Measurements from ENCODE around the gene RPS15. TPM values are rescaled to one million over a fixed set of nuclear protein-coding genes. Genes with fewer than 3 reads are reported as not detected.
A peak's percentile ranks its signal among the peaks of the same experiment; 100 is the strongest.

The RPS15 gene
- total and polyA plus RNA-seq, 2 of the 13 experiments (the other 11 are each of a cell fraction or from before 2014, with no cell fraction given), result 695 to 1,411 TPM

- no peak for TF ChIP-seq ZBED4 (CRISPR knock-in tag; IDR thresholded peaks at IDR 0.05; ENCODE audit: borderline replicate concordance)
- TF ChIP-seq ZBTB49 (CRISPR knock-in tag; IDR thresholded peaks at IDR 0.05; ENCODE audit: borderline replicate concordance), result no peak
- TF ChIP-seq, protein P1, sequence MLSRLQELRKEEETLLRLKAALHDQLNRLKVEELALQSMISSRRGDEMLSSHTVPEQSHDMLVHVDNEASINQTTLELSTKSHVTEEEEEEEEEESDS (CRISPR knock-in tag; IDR thresholded peaks at IDR 0.05; ENCODE audit: borderline replicate concordance), result no peak
- TF ChIP-seq SKIL (CRISPR knock-in tag; IDR thresholded peaks at IDR 0.05; ENCODE audit: borderline replicate concordance), result no peak
- no peak for TF ChIP-seq HCFC1 (IDR thresholded peaks at IDR 0.05; ENCODE audit: low read depth, low read length)
- TF ChIP-seq ZSCAN31 (CRISPR knock-in tag; IDR thresholded peaks at IDR 0.05; ENCODE audit: low read depth), result peak; percentile 95
- TF ChIP-seq, protein P2, sequence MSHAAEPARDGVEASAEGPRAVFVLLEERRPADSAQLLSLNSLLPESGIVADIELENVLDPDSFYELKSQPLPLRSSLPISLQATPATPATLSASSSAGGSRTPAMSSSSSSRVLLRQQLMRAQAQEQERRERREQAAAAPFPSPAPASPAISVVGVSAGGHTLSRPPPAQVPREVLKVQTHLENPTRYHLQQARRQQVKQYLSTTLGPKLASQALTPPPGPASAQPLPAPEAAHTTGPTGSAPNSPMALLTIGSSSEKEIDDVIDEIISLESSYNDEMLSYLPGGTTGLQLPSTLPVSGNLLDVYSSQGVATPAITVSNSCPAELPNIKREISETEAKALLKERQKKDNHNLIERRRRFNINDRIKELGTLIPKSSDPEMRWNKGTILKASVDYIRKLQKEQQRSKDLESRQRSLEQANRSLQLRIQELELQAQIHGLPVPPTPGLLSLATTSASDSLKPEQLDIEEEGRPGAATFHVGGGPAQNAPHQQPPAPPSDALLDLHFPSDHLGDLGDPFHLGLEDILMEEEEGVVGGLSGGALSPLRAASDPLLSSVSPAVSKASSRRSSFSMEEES (CRISPR knock-in tag; IDR thresholded peaks at IDR 0.05), result no peak
- no peak for TF ChIP-seq NPAS2 (CRISPR knock-in tag; IDR thresholded peaks at IDR 0.05; ENCODE audit: borderline replicate concordance)
- no peak for TF ChIP-seq ZNF737 (CRISPR knock-in tag; IDR thresholded peaks at IDR 0.05; ENCODE audit: borderline replicate concordance)
- no peak for TF ChIP-seq ZNF720 (CRISPR knock-in tag; IDR thresholded peaks at IDR 0.05)
- TF ChIP-seq THYN1 (CRISPR knock-in tag; IDR thresholded peaks at IDR 0.05; ENCODE audit: borderline replicate concordance, low read depth), result no peak
- TF ChIP-seq TARDBP (CRISPR knock-in tag; IDR thresholded peaks at IDR 0.05), result peak; percentile 63
These were observed 37.7 kb upstream of the RPS15 start (continued) for GRCh38 chr19:1400281-1401137.
